Heart right ventricle (tissue), 16 donors: ENCODE data around the gene SYNDIG1. TPM values are rescaled to one million over a fixed set of nuclear protein-coding genes. Genes with fewer than 3 reads are reported as not detected.

Experiments
- ATAC-seq, 8 donors: fragments of 200-7000 bp; cut with Tn5 transposase; one replicate each; pipeline ENCODE4 v1.9.1; 2020; ENCODE audit warnings: mild to moderate bottlenecking in 8 of 8, moderate library complexity in 8 of 8, moderate number of reproducible peaks in 1 of 8
- DNase-seq, 2 donors: peaks; one replicate each; pipeline ENCODE4 v3.0.0-alpha.2; 2020
- H3K27ac ChIP-seq, 10 donors: fragments of 200-600 bp; sonication (generic) in 2 of 10; one replicate each; pipeline versions ENCODE4 v1.5.0 to v1.8.0; 2020 to 2022; ENCODE audit warnings: mild to moderate bottlenecking in 3 of 10
- H3K27me3 ChIP-seq, 7 donors: fragments of 200-600 bp; one replicate each; pipeline ENCODE4 v1.8.0; 2021 to 2022; ENCODE audit warnings: mild to moderate bottlenecking in 2 of 7
- H3K36me3 ChIP-seq, 9 donors: fragments of 200-600 bp; sonication (generic) in 1 of 9; one replicate each; pipeline versions ENCODE4 v1.5.0 to v1.8.0; 2020 to 2022; ENCODE audit warnings: mild to moderate bottlenecking in 2 of 9
- H3K4me1 ChIP-seq, 9 donors: fragments of 200-600 bp; sonication (generic) in 1 of 9; one replicate each; pipeline versions ENCODE4 v1.5.0 to v1.8.0; 2020 to 2022; ENCODE audit warnings: mild to moderate bottlenecking in 4 of 9
- H3K4me3 ChIP-seq, 10 donors: fragments of 200-600 bp; sonication (generic) in 2 of 10; one replicate each; pipeline versions ENCODE4 v1.5.0 to v1.8.0; 2020 to 2022; ENCODE audit warnings: mild to moderate bottlenecking in 7 of 10, moderate library complexity in 2 of 10
- H3K9me3 ChIP-seq, 11 donors: fragments of 200-600 bp in 10 of 11; sonication (generic) in 2 of 11; one replicate each; pipeline versions ENCODE4 v1.5.0 to v1.8.0; 2013 to 2022; ENCODE audit warnings: mild to moderate bottlenecking in 2 of 11, control low read depth in 1 of 11, moderate library complexity in 1 of 11
- CTCF ChIP-seq, 9 donors: fragments of 200-600 bp; sonication (generic) in 2 of 9; IDR thresholded peaks; one replicate each; pipeline versions ENCODE4 v1.5.0 to v1.8.0; 2021 to 2022; ENCODE audit warnings: antibody characterized with exemption in 9 of 9, mild to moderate bottlenecking in 5 of 9, moderate library complexity in 1 of 9
- WGBS, 2 donors: extraction: QIAGEN DNeasy Blood & Tissue Kit; methylation state at CpG; one replicate each; pipeline ENCODE4 v1.1.7; 2013; ENCODE audit warnings: inconsistent platforms in 1 of 2; 5-methylcytosine and 5-hydroxymethylcytosine counted together
- intact Hi-C, 10 donors: fragments of 100-400 bp; cut with DNase I; formaldehyde crosslinking; loops; one replicate each; pipeline versions ENCODE4 v1.11.1 to v1.14.2; 2022
- polyA plus RNA-seq, 2 donors: library from polyadenylated mRNA; stranded (reverse); fragments of 200-250 nt; gene quantifications; one replicate each; pipeline ENCODE4 v1.2.3, GENCODE V29; 2013
- total RNA-seq, 10 donors: library from RNA; stranded (reverse); fragmentation: NEBNext Ultra II Directional in 3 of 10; extraction: Animal tissue kit (Norgen Biotek cat#: 25700) in 3 of 10; gene quantifications; one replicate each; pipeline versions ENCODE4 v1.2.1 to v1.2.4, GENCODE V29; 2021 to 2023
- donor health status: Arrhythmogenic right ventricular cardiomyopathy.
- donor health status: ischemic (EF 13 %, LVEDD 7.1; RV severe dilation, severe dysfunction).
- donor health status: healthy with polysubstance abuse.
- donor health status: DM: no; HTN: yes; CAD: no.
- donor health status: DM: no; HTN: no; CAD: no.
- donor health status: ischemic (EF 25% LVEDD 6.9; RV normal size, moderate dysfunction).
- donor health status: ischemic (EF 25% LVEDD 5.7; RV mildly dilated, moderate dysfunction).
- donor health status: healthy.
- donor health status: DM: yes; HTN: yes; CAD: no.
- donor health status: Ischemic cardiomyopathy.
- donor health status: ischemic (EF 35%, LVEDD 5.7; RV mildly dilated, moderate dysfunction).
- donor health status: nonischemic (EF 11% LVEDD 7.7; RV severe dilation, severe dysfunction).
- donor health status: DM: yes; HTN: yes; CAD: no.
- donor health status: PGD.
- donor health status: ischemic (EF 29% LVEDD 5.4; RV normal size, mild dysfunction).
- donor health status: nonischemic (EF 23%, LVEDD 6.1; RV moderate dilation, normal function).

The SYNDIG1 gene
- total and polyA plus RNA-seq, 12 donors, result 8.6 to 34.7 (median 19.9) TPM

DNA sequence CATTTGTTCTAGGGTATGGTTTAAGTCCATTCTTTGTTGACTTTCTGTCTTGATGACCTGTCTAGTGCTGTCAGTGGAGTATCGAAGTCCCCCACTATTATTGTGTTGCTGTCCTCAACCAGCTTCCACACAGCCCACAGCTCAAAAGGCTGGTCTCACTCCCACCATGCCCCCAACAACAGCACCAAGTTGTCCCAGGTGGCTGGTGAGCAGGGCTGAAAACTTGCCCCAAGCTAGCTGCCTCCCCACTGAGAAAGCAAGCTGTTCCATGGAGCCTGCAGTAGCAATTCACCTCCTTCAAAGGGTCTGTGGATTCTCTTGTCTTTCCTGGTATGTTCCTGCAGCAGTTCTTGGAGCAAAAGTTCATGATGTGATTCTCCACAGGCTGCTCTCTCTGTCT lies 221.0 kb downstream of the SYNDIG1 start:
- H3K36me3 ChIP-seq, result no peaks in the 10 kb centered on the region
- peaks cover 0 to 23% (median 13%) of the 10 kb centered on the region in 9 donors for H3K4me1 ChIP-seq
- 93 to 95% methylated on average over 1 of the region's 1 CpG for WGBS, 2 donors
- intact Hi-C loops, result no loop called here
- no peak for ATAC-seq
- H3K9me3 ChIP-seq, result peaks cover 0 to 12% (median 0%) of the 10 kb centered on the region in 11 donors
- no peak for TF ChIP-seq CTCF (IDR thresholded peaks at IDR 0.05)
- no peak overlapping the region for H3K4me3 ChIP-seq
- no peak for DNase-seq
- H3K27ac ChIP-seq, result no peak overlapping the region
- H3K27me3 ChIP-seq, result peaks cover 0 to 11% (median 0%) of the 10 kb centered on the region in 7 donors

DNA sequence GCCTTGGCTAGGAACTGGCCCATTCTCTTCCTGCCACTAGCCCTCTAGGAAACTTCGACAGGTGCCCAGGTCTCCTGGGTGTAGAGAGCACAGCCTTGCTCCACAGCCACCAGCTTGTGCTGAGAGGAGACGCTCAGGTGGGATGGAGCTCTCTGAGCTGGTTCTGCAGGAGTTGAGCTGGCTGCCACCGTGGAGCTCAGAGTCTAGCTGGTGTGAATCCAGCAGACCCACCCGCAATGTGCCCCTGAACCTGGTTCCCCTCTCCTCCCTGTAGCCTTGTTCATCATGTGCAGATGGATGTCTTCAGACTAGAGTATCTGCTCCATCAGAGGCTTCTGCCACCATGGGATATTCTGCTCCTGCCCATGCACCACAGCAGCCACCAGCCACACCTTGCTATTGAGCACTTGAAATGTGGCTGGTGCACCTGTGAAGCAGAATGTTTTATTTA lies 222.5 kb downstream of the SYNDIG1 start:
- WGBS, 2 donors, result 90 to 93% methylated on average over 4 of the region's 4 CpGs
- no peak for DNase-seq
- Histone ChIP-seq H3K9me3 (peaks cover 0 to 12% (median 0%) of the 10 kb centered on the region in 11 donors), H3K4me3 (no peak overlapping the region), H3K27me3 (peaks cover 0 to 11% (median 0%) of the 10 kb centered on the region in 7 donors), H3K36me3 (no peaks in the 10 kb centered on the region), H3K27ac (no peak overlapping the region), H3K4me1 (peaks cover 0 to 25% (median 13%) of the 10 kb centered on the region in 9 donors)
- ATAC-seq, result no peak
- intact Hi-C loops, result no loop called here
- no peak for TF ChIP-seq CTCF (IDR thresholded peaks at IDR 0.05)

DNA sequence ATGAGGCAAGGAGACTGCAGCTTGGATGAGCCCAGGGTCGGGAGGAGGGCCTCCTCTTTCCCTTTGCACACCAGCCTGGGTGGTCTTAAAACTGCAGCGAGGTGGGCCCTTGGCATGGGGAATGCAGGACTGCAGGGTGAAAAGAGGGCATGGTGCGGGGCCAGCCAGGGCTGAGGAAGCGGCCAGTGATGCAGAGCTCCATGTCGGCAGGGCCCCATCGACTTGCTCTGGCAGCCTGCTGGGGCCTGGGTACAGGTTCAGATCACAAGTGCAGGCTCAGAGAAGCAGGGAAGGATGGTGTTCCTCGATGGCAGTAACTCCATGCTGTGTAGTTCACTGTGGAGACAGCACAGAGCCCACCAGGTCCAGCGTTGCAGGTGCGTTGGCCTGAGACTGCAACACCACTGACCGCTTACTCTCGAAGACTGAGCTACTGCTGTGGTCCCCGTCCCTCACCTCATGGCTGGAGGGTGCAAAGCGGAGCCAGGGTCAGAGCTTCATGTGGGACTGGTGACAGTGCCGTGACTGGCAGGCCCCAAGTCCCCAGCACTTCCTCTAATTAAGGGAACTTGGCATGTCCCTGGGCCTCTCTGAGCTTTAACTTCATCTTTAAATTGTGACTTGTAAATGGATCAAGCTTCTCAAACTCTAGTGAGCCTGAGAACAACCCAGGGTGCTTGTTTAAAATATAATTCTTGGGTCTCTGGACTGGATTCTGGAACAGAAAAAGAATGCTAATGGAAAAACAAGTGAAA lies 223.2 kb downstream of the SYNDIG1 start:
- H3K4me3 ChIP-seq, result no peak overlapping the region
- H3K4me1 ChIP-seq, result peaks cover 0 to 25% (median 13%) of the 10 kb centered on the region in 9 donors
- ATAC-seq (no peak), DNase-seq (peak in 1 of 2 donors; percentile 2)
- H3K36me3 ChIP-seq, result no peaks in the 10 kb centered on the region
- peaks cover 0 to 9% (median 0%) of the 10 kb centered on the region in 11 donors for H3K9me3 ChIP-seq
- TF ChIP-seq CTCF (IDR thresholded peaks at IDR 0.05), result no peak
- intact Hi-C loops, result no loop called here
- 92 to 95% methylated on average over 14 of the region's 14 CpGs for WGBS, 2 donors
- H3K27ac ChIP-seq, result no peak overlapping the region
- H3K27me3 ChIP-seq, result peaks cover 0 to 11% (median 0%) of the 10 kb centered on the region in 7 donors

GRCh38 chr20:24693466-24694156 lies 224.2 kb downstream of the SYNDIG1 start:
- H3K4me1 ChIP-seq, result peaks cover 0 to 25% (median 13%) of the 10 kb centered on the region in 9 donors
- 86 to 89% methylated on average over 9 of the region's 9 CpGs for WGBS, 2 donors
- no peak overlapping the region for H3K27ac ChIP-seq
- no peak overlapping the region for H3K4me3 ChIP-seq
- DNase-seq (peak in 1 of 2 donors; percentile 1), ATAC-seq (no peak)
- H3K36me3 ChIP-seq, result no peaks in the 10 kb centered on the region
- peaks cover 0 to 11% (median 0%) of the 10 kb centered on the region in 7 donors for H3K27me3 ChIP-seq
- TF ChIP-seq CTCF (IDR thresholded peaks at IDR 0.05), result no peak
- H3K9me3 ChIP-seq, result no peaks in the 10 kb centered on the region
- intact Hi-C loops, result no loop called here
